GM13977 (cell line): ENCODE measurements around the gene DRAM2.
"Not testable (repeated sequence)": the region's sequence is repeated elsewhere in the genome, so short reads cannot be mapped to it uniquely, and the experiment has no call there.

Source experiments
- DNase-seq: peaks from one replicate; pipeline ENCODE4 v3.0.0; 2012; ENCODE audit warnings: low spot score
- in situ Hi-C: fragments of 300-500 bp; cut with MboI; formaldehyde crosslinking; loops from one replicate; pipeline ENCODE4 v1.12.0; 2022; ENCODE audit warnings: low sequenced_read_pairs, low pct_unique_long_range_greater_than_20kb, mixed read lengths, inconsistent platforms; ENCODE audit not compliant: unreplicated experiment
- TF ChIP-seq, protein P1 (sequence below): IDR thresholded peaks from 2 replicates; pipeline ENCODE4 v1.5.1; 2012; ENCODE audit warnings: mild to moderate bottlenecking, control low read depth; ENCODE audit not compliant: insufficient read depth; ENCODE audit errors: extremely low read depth, missing control alignments

The DRAM2 gene

DNA sequence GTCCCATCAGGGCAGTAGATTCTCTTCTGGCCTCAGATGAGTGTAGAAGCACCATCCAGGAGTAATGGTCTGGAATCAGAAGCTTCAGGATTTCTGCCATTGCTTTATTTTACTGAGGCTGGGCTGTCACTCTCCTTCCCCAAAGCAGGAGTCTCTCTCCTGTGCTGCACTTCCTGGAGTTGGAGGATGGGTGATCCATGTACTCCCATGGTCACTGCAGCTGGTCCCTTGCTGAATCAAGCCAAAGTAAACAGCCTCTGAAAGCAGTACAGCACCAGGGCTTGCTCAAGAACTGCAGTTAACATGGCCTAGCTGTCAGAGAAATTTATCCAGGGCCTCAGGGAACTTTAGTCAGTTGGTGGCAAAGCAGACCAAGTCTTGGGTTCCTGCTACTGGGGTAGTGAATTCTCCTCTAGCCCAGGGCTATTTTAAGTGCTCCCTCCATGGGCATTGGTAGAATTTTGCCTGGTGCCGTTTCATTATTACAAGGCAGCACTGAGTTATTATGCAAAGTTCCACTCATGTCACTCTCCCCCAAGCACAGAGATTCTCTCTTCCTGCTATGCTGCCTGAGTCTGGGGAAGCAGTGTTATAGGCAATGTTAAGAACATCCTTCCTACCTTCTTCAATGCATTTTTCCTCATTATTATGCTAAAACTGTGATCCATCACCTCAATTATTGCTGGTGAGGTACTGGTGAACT is 29.5 kb downstream of the DRAM2 start:
- TF ChIP-seq, protein P1, sequence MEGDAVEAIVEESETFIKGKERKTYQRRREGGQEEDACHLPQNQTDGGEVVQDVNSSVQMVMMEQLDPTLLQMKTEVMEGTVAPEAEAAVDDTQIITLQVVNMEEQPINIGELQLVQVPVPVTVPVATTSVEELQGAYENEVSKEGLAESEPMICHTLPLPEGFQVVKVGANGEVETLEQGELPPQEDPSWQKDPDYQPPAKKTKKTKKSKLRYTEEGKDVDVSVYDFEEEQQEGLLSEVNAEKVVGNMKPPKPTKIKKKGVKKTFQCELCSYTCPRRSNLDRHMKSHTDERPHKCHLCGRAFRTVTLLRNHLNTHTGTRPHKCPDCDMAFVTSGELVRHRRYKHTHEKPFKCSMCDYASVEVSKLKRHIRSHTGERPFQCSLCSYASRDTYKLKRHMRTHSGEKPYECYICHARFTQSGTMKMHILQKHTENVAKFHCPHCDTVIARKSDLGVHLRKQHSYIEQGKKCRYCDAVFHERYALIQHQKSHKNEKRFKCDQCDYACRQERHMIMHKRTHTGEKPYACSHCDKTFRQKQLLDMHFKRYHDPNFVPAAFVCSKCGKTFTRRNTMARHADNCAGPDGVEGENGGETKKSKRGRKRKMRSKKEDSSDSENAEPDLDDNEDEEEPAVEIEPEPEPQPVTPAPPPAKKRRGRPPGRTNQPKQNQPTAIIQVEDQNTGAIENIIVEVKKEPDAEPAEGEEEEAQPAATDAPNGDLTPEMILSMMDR, result no peak
- in situ Hi-C loops, result no loop called here
- no peak for DNase-seq

DNA sequence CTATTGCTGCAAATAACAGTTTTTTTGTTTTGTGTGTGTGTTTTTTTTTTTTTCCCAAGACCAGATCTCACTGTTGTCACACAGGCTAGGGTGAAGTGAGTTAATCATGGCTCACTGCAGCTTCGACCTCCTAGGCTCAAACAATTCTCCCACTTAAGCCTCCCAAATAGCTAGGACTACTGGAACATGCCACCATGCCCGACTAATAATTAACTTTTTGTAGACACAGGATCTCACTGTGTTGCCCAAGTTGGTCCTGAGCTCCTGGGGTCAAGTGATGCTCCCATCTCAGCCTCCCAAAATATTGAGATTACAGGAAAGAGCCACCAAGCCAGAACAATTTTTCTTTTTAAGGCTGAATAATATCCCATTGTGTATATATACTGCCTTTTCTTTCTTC is 34.9 kb downstream of the DRAM2 start:
- in situ Hi-C loops, result no loop called here
- TF ChIP-seq, protein P1, result no peak
- no peak for DNase-seq

DNA sequence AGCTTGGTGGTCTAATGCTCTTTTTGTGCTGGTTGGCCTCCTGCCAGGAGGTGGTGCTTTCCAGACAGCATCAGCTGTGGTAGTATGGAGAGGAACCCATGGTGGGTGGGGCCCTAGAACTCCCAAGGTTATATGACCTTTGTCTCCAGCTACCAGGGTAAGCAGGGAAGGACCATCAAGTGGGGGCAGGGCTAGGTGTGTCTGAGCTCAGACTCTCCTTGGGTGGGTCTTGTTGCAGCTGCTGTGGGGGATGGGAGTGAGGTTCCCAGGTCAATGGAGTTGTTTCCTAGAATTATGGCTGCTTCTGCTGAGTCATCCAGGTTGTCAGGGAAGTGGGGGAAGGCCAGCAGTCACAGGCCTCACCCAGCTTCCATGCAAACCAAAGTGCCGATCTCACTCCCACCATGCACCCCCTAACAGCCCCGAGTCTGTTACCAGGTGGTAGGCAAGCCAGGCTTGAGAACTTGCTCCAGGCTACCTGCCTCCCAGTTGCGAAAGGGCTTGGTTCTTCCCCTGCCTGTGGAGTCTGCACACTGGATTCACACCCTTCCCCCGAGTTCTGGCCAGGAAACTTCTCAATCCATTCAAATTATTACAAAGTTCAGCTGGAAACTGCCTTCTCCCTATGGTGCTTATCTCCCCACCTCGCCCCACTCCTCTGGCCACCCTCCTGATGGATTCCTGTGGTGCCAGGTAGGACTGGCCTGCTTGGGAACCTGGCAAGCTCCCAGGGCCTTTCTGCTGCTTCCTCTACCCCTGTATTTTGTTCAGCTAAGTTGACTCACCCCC is 37.8 kb downstream of the DRAM2 start:
- in situ Hi-C loops, result no loop called here
- TF ChIP-seq, protein P1, result no peak
- DNase-seq, result no peak

DNA sequence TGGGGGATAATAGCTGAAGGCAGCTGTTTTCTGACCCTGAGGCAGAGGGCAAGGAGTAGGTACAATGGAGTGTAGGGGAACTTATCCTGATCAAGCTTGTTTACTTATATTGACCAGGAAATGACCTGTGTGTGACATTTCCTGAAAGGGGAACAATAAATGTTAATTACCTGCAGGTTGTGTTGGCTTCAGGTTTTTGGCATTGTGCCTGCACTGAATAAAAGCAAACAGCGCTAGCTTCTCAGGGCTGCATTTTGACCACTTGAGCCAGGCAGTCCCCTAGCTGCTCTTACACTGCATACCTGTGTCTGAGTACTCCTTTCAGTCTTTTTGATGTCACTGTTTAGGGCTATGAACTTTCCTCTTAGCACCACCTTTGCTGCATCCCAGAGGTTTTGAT is 40.6 kb downstream of the DRAM2 start:
- in situ Hi-C loops, result loop anchor here (10.0 kb wide), 1 partner anchor 64 kb away; no protein-coding TSS in a partner anchor
- TF ChIP-seq, protein P1, result no peak
- DNase-seq, result no peak

DNA sequence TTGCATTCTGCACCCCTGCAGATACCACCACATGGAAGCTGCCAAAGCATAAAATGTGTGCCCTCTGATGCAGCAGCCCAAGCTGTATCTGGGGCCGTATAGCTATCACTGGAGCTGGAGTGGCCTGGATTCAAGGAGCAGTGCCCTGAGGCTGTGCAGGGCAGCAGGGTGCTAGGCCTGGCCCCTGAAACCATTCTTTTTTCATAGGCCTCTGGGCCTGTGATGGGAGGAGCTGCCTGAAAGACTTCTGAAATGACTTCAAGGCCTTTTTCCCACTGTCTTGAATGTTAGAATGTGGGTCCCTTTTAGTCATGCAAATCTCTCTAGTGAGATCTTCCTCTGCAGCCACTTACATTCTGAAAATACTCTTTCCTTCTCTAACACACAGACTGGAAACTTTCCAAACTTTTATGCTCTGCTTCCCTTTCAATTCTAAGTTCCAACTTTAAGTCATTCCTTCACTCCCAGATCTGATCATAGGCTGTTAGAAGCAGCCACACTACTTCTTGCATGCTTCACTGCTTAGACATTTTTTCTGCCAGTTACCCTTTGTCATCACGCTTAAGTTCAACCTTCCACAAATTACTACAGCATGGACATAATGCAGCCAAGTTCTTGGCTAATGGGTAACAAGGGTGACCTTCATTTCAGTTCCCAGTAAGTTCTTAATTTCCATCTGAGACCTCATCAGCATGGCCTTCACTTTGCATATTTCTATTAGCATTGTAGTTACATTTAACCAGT is 42.4 kb downstream of the DRAM2 start:
- TF ChIP-seq, protein P1, result no peak
- DNase-seq, result no peak
- in situ Hi-C loops, result loop anchor here (10.0 kb wide), 1 partner anchor 63 kb away; no protein-coding TSS in a partner anchor

DNA sequence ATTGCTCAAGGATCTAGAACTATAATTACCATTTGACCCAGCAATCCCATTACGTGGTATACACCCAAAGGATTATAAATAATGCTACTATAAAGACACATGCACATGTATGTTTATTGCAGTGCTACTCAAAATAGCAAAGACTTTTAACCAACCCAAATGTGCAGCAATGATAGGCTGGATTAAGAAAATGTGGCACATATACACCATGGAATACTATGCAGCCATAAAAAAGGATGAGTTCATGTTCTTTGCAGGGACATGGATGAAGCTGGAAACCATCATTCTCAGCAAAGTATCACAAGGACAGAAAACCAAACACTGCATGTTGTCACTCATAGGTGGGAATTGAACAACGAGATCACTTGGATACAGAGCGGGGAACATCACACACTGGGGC is 44.5 kb downstream of the DRAM2 start:
- not testable (repeated sequence) for DNase-seq
- in situ Hi-C loops, result loop anchor here (10.0 kb wide), 1 partner anchor 61 kb away; no protein-coding TSS in a partner anchor
